HepG2 (cell line): ENCODE measurements around the gene IPPK.

ENCODE experiments used
- ATF1 ChIP-seq: IDR thresholded peaks from 2 replicates; pipeline ENCODE4 v1.6.1; 2016; ENCODE audit warnings: mild to moderate bottlenecking, control low read depth
- BRF2 ChIP-seq: sonication (generic); formaldehyde crosslinking; IDR thresholded peaks from 2 replicates; pipeline ENCODE4 v1.8.1; 2022; ENCODE audit warnings: mild to moderate bottlenecking, missing genetic modification reagents
- CTCF ChIP-seq: sonication (generic); formaldehyde crosslinking; IDR thresholded peaks from 2 replicates; pipeline ENCODE4 v1.5.0; 2020; ENCODE audit warnings: mild to moderate bottlenecking, missing genetic modification reagents, moderate library complexity
- E2F5 ChIP-seq: sonication (generic); formaldehyde crosslinking; conservative IDR thresholded peaks from 2 replicates; pipeline ENCODE4 v1.4.0; 2020; ENCODE audit warnings: missing genetic modification reagents
- ELF1 ChIP-seq: sonication (generic); formaldehyde crosslinking; IDR thresholded peaks from 2 replicates; pipeline ENCODE4 v1.4.0; 2020; ENCODE audit warnings: missing genetic modification reagents
- EZH2 ChIP-seq: conservative IDR thresholded peaks from 2 replicates; pipeline ENCODE4 v1.6.1; 2012; ENCODE audit warnings: mild to moderate bottlenecking, low read depth, low read length, moderate library complexity
- HNF4G ChIP-seq, 2 experiments: sonication (generic) in 1 of 2; formaldehyde crosslinking in 1 of 2; IDR thresholded peaks; 2 replicates each; pipeline versions ENCODE4 v1.4.0 to v1.6.1; 2011 to 2020; ENCODE audit warnings: borderline replicate concordance in 2 of 2, low read depth in 2 of 2, mild to moderate bottlenecking in 2 of 2, low read length in 1 of 2, missing genetic modification reagents in 1 of 2, moderate library complexity in 1 of 2
- JUND ChIP-seq: sonication (generic); formaldehyde crosslinking; IDR thresholded peaks from 2 replicates; pipeline ENCODE4 v1.8.0; 2022; ENCODE audit warnings: mild to moderate bottlenecking, missing genetic modification reagents
- MYC ChIP-seq: sonication (generic); formaldehyde crosslinking; IDR thresholded peaks from 2 replicates; pipeline ENCODE4 v1.9.0; 2021; ENCODE audit warnings: missing genetic modification reagents, borderline replicate concordance
- NR3C1 ChIP-seq: sonication (generic); formaldehyde crosslinking; IDR thresholded peaks from 2 replicates; pipeline ENCODE4 v1.4.0; 2020; ENCODE audit warnings: missing genetic modification reagents
- POLR2A ChIP-seq, 2 experiments: IDR thresholded peaks; 2 replicates each; pipeline ENCODE4 v1.6.1; 2011; ENCODE audit warnings: low read depth in 2 of 2, low read length in 2 of 2, mild to moderate bottlenecking in 1 of 2, moderate library complexity in 1 of 2; ENCODE audit not compliant: insufficient read depth in 1 of 2
- PRDM10 ChIP-seq: sonication (generic); formaldehyde crosslinking; IDR thresholded peaks from 2 replicates; pipeline ENCODE4 v1.4.0; 2020; ENCODE audit warnings: low read depth, missing genetic modification reagents
- RBM22 ChIP-seq: fragments of 200-400 bp; formaldehyde crosslinking; optimal IDR thresholded peaks from 2 replicates; pipeline ENCODE3; 2017; ENCODE audit warnings: mild to moderate bottlenecking, low read length, moderate library complexity

- TF ChIP-seq NR3C1 (CRISPR knock-in tag) (no peak), HNF4G (IDR thresholded peaks at IDR 0.05; ENCODE audit: borderline replicate concordance, low read depth, low read length) (no peak), HNF4G (CRISPR knock-in tag; IDR thresholded peaks at IDR 0.05; ENCODE audit: borderline replicate concordance, low read depth) (no peak), CTCF (no peak), MYC (no peak), E2F5 (CRISPR knock-in tag) (no peak), RBM22 (no peak), ELF1 (CRISPR knock-in tag) (no peak), POLR2A (IDR thresholded peaks at IDR 0.05; ENCODE audit: insufficient read depth in 1 of 2, low read depth in 2 of 2, low read length in 2 of 2) (no peak), EZH2 (no peak), JUND (CRISPR knock-in tag) (no peak), BRF2 (CRISPR knock-in tag) (no peak), PRDM10 (no peak), ATF1 (CRISPR knock-in tag) (no peak)
These were observed 34.2 kb downstream of the IPPK start for GRCh38 chr9:92635760-92636159.
